AG09319 (cell line): Measurements from ENCODE around the gene LIMS1.
"Not testable (repeated sequence)": the region's sequence is repeated elsewhere in the genome, so short reads cannot be mapped to it uniquely, and the experiment has no call there.

ENCODE experiments used
- DNase-seq: peaks from one replicate; pipeline ENCODE4 v3.0.0-alpha.2; 2010; ENCODE audit warnings: low read depth; ENCODE audit errors: extremely low read depth
- TF ChIP-seq, protein P1 (sequence below): IDR thresholded peaks from 2 replicates; pipeline ENCODE4 v1.5.1; 2011; ENCODE audit warnings: low read depth, mild to moderate bottlenecking, inconsistent platforms, low read length, moderate library complexity

Gene LIMS1

DNA sequence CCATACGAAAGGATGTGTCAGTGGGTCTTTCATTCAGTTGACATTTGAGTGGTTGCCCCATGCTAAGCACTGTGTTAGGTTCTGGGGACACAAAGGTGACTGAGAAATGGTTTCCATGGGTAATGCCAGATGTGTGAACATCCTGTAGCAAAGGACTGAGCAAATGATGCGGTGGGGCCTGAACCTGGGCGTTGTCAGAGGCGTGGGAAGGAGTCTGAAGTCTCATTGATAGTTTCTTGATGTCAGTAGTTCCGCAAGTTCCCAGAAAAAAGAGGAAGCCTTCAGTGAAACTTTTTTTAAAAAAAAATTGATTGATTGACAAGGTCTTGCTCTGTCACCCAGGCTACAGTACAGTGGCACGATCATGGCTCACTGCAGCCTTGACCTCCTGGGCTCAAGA, 56.9 kb downstream of the LIMS1 start:
- TF ChIP-seq, protein P1, sequence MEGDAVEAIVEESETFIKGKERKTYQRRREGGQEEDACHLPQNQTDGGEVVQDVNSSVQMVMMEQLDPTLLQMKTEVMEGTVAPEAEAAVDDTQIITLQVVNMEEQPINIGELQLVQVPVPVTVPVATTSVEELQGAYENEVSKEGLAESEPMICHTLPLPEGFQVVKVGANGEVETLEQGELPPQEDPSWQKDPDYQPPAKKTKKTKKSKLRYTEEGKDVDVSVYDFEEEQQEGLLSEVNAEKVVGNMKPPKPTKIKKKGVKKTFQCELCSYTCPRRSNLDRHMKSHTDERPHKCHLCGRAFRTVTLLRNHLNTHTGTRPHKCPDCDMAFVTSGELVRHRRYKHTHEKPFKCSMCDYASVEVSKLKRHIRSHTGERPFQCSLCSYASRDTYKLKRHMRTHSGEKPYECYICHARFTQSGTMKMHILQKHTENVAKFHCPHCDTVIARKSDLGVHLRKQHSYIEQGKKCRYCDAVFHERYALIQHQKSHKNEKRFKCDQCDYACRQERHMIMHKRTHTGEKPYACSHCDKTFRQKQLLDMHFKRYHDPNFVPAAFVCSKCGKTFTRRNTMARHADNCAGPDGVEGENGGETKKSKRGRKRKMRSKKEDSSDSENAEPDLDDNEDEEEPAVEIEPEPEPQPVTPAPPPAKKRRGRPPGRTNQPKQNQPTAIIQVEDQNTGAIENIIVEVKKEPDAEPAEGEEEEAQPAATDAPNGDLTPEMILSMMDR, result no peak
- no peak for DNase-seq

DNA sequence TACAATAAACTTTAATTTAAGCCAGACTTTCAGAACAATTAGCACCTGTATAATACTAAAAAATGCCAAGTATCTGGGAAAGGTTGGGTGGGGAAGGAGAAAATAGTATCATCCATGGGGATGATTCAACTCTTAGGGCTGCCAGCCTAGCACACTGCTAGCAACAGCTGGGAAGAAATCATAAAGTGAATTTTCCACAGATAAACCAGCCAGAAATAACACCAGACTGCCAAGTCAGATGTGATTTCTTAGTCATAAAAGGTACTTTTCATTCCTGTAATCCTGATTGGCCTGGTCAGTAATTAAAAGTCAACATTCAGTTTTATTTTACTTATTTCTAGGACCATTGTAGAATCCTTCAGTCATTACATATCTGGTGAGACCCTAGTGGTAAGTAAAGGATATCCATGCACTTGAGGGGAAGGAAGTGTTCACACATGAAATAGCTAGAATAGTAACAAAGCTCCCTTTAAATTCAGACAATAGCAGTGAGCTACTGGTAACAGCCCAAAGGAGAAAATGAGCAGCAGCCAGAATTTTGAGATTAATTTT, 59.4 kb downstream of the LIMS1 start:
- DNase-seq, result no peak
- TF ChIP-seq, protein P1, result peak; percentile 4; the same call in 1 of the 2 replicates

DNA sequence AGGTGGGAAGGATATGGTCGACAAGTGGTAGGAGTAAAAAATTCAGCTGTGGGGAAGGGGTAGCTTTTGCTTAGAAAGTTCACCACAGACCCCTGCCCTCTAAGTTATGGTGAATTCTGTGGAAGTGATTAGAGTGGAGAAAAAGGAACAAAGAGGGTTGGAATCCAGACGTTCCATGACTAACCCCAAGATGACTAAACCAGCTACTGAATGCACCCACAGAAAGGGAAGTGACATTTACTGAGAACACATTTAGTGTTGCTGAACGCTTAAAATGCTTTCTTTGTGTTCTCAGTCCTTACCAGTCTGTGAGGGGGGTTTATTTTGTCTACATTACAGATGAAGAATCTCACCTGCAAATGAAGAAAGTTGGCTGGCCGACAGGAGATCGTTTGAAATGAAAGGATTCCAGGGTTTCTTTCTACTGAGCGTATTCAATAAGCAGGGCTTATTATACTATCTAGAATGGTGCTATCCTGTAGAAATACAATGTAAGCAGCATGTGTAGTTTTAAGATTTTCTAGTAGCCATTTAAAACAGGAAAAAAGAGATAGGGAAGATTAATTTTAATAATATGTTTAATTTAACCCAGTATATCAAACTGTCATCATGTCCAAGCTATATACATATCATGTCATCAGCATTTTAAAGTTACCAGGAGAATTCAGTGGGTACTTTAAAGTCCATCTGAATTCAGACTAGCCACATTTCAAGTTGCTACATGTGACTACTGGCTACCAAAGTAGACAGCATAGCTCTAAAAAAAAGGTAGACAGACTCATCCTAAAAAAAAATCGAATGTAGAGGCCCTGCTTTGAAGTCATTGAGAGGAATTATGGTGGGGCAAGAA, 60.1 kb downstream of the LIMS1 start:
- no peak for DNase-seq
- TF ChIP-seq, protein P1, result no peak

DNA sequence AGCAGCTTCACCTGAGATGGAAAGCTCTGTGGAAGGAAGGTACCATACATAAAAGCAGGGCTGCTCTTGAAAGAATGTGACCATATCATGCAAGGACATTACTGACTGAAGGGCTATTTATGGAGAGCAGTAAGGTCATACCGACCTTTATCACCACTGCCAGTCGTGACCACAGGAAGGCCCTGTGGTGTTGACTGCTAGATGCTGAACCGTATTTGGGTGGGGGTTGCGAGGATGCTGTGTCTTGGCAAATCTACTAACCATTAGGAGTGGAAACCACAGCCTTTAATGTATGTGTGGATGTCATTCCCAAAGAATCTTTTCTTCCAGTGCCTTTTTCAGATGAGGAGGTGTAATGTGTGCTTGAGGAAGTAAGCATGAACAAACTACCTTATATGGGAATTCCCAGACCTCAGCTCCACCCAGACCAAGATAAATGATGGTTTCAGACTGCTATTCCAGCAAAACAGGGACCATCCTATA, 60.8 kb downstream of the LIMS1 start:
- TF ChIP-seq, protein P1, result no peak
- DNase-seq, result no peak

DNA sequence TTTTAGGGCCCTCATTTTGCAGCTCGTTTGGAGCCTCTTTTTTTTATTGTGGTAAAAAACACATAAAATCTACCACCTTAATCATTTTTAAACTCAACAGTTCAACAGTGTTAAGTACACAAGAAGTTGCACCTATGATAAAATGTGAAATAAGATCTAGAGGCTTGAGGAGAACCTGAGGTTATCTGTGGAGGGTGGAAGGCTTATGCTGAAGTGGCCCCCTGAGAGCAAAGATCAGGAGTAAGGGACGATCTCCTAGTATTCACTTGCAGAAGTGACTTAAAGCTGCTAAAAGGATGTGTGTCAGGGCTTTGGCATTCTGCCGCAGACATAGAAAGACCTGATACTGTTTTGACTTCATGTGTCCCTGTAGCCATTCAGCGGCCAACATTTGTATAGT, 61.5 kb downstream of the LIMS1 start:
- DNase-seq, result not testable (repeated sequence)

DNA sequence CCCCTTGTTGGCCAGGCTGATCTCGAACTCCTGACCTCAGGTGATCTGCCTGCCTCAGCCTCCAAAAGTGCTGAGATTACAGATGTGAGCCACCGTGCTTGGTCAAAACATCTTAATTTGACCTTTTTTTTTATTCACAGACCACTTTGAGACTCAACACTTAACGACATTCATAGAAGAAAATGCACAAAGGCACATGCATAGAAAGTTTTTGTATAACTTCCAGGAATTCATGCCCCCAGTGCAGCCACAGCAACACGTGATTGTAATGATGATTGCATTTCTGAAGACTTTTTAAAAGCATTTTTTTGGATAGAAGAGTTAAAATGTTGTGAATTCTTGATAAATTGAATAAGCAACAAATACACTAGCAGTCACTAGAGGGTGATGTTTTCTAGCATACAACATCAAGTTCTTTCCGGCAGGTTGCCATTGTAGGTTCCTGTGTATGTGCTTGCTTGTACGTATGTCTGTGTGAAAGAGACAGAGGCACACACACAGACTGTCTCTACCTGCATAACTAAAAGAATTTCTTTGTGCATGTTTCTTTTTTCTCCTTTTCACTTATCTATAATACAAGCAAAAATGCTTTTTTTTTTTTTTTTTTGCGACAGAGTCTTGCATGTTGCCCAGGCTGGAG, 63.0 kb downstream of the LIMS1 start:
- TF ChIP-seq, protein P1, result peak; percentile 4
- DNase-seq, result not testable (repeated sequence)

DNA sequence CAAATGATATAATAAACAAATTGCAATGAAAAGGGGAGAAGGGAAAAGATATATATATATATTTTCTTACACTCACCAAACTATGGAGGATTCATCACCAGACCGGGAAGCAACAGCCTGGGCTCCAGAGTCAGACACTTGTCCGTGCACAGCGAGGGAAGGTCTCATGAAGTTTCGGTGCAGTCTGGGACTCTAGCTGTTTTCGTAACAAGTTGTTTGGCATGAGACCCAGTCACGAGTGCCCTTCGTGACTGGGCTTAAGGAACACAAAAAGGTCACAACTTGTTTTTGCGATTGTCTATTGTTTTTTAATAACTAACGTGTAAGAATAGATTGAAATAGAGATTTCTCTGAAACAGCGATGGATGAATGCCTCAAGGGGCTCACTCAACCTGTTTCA, 66.9 kb downstream of the LIMS1 start:
- DNase-seq, result not testable (repeated sequence)

DNA sequence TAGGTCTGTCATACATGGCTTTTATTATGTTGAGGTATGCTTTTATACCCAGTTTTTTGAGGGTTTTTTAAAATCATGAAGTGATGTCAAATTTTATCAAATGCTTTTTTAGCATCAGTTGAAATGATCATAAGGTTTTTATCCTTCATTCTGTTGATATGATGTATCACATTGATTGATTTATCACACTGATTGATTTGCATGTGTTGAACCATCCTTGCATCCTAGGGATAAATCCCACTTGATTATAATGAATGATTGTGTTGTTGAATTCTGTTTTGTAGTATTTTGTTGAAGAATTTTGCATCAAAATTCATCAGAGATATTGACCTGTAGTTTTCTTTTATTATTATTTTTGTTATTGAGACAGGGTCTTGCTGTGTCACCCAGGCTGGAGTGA, 68.2 kb downstream of the LIMS1 start:
- DNase-seq, result no peak
- TF ChIP-seq, protein P1, result no peak
